ENCODE measurements around the gene PIGU.
"Not testable (repeated sequence)": the region's sequence is repeated elsewhere in the genome, so short reads cannot be mapped to it uniquely, and the experiment has no call there.

The PIGU gene

DNA sequence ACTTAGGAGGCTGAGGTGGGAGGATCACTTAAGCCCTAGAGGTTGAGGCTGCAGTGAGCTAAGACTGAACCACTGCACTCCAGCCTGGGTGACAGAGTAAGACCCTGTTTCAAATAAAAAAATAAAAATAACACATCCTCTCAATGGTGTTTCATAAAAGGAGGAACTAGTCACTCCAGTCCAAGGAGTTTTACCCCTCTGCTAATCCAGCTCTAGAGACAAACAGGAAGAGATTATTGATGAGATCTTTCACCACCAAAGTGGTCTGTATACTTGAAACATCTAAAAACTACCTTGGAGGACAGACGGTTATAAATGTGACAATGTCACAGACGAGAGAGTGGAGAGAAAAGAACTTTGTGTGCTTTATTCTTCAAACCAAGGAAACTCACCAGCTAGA lies 58.2 kb downstream of the PIGU start:
- no peak for DNase-seq (ENCODE audit: low read depth)

DNA sequence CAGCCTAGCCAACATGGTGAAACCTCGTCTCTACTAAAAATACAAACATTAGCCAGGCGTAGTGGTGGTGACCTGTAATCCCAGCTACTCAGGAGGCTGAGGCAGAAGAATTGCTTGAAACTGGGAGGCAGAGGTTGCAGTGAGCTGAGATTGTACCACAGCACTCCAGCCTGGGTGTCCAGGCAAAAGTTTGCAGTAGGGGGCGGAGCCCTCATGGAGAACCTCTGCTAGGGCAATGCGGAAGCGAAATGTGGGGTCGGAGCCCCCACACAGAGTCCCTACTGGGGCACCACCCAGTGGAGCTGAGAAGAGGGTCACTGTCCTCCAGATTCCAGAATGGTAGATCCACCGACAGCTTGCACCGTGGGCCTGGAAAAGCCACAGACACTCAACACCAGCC lies 60.0 kb downstream of the PIGU start:
- not testable (repeated sequence) for DNase-seq (ENCODE audit: low read depth)

DNA sequence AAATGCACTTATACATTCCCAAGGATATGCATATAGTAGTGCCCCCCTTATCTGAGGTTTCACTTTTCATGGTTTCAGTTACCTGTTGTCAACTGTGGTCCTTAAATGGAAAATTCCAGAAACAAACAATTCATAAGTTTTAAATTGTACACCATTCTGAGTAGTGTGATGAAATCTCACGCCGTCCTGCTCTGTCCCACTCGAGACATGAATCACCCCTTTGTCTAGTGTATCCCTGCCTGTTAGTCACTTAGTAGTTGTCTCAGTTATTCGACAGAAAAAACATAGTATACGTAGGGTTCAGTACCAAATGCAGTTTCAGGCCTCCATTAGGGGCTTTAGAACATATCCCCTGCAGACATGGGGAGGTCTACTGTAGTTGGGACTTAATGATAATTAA lies 61.4 kb downstream of the PIGU start:
- DNase-seq (ENCODE audit: low read depth), result no peak

DNA sequence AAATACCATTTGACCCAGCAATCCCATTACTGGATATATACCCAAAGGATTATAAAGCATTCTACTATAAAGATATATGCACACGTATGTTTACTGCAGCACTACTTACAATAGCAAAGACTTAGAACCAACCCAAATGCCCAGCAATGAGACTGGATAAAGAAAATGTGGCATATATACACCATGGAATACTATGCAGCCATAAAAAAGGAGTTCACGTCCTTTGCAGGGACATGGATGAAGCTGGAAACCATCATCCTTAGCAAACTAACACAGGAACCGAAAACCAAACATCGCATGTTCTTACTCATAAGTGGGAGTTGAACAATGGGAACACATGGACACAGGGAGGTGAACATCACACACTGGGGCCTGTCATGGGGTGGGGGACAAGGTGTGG lies 64.9 kb downstream of the PIGU start:
- not testable (repeated sequence) for DNase-seq (ENCODE audit: low read depth)

DNA sequence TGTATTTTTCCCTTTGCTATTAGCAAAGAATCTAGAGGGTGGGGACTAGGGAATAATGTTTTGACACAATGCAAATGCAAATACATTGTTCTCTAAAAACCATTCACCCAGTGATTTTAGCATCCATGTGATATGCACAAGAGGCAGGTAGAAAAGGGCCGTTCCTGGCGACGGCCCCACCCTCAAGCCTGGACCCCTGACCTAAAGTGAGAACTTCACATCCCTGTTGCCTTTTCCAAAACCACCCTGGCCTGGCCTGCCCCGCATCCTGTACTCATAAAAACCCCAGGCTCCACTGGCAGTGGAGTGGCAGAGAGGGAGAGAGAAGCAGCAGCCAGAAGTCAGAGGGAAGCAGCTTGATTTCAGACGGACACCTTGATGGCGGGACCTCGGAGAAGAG lies 69.8 kb downstream of the PIGU start:
- DNase-seq (ENCODE audit: low read depth), result no peak

DNA sequence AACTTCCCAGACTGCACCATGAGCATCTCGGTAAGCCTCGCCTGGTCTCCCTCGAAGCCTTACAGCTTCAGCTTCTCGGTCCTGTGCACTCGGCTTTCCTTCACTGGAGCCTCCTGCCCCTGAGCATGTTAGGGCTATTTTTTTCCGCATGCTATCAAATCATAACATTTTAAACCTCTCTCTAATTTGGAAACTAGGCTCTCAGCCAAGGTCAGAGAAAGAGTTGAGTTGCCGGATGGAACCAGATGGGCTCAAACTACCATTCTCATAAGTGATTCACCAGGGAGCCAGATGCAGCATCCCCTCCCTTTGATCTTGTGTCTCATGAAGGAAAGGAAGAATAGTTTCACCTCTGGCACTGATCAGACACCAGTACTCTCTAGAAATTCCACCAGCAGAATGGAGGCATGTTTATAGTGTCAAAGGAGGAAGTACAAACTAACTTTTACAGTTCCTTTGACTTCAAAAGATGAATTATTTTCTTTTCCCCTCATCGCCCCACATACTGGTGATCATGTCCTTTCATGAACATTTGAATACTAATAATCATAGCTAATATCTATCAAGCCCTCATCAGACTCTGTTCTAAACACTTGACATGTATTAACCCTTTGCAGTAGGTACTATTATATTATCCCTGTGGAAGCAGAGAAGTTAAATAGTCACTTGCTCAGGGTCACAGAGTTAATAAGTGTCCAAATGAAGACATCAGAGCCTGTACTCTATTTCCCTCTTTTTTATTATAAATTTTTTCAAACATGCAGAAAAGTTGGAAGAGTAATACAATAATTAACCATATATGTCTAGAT lies 71.7 kb downstream of the PIGU start:
- DNase-seq (ENCODE audit: low read depth), result no peak

DNA sequence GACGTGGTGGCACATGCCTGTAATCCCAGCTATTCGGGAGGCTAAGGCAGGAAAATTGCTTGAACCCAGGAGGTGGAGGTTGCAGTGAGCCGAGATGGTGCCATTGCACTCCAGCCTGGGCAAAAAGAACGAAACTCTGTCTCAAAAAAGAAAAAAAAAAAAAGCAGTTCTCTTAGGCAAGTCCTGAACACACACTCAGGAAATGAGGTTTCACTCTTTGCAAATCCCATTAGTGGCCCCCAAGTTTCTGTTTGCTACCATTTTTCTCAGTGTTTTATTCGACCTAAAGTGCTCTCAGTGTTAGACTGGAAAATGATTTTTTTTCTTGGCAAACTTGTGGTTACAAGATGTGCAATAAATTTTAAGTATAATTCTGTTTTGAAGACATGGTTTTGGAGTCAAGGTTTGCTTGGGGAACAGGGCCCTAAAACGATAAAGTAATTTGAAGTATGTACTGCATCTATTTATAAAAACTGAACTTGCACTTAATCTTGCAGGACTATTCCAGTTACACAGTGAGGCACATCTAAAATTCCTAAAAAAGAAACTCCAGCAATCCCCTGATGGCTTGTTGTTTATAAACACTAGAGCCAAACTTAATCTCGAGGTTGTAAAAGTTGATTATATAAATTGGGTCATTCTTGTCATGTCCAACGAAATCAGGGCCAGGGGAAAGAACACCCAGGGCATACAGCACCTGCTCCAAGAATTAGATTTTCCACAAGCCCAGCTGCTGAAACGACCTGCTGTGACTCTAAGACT lies 75.8 kb downstream of the PIGU start:
- no peak for DNase-seq (ENCODE audit: low read depth)

DNA sequence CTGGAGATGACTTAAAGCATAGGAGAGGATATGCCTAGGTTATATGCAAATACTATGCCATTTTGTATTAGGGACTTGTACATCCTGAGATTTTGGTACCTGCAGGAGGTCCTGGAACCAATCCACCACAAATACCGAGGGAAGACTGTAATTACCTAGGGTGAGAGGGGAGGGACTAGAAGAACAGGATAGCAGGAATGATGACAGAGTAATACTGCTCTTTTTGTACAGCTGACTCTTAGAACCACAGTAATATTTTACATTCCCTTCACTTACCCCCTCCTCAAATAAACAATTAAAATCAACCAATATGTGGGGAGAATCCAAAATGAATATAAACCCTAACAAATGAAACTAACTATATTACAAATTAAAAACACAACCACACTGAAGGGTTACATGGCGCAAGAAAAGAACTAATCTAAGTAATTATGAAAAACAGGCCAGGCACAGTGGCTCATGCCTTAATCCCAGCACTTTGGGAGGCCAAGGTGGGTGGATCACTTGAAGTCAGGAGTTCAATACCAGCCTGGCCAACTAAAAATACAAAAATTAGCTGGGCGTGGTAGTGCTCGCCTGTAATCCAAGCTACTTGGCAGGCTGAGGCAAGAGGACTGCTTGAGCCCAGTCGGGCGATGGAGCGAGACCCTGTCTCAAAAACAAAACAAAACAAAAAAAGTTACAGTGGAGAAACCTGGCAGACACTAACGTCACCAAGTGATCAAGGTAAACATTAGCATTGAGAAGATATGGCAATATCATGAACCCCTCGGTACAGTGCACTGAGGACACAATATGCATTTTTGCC lies 81.3 kb downstream of the PIGU start:
- no peak for DNase-seq (ENCODE audit: low read depth)

DNA sequence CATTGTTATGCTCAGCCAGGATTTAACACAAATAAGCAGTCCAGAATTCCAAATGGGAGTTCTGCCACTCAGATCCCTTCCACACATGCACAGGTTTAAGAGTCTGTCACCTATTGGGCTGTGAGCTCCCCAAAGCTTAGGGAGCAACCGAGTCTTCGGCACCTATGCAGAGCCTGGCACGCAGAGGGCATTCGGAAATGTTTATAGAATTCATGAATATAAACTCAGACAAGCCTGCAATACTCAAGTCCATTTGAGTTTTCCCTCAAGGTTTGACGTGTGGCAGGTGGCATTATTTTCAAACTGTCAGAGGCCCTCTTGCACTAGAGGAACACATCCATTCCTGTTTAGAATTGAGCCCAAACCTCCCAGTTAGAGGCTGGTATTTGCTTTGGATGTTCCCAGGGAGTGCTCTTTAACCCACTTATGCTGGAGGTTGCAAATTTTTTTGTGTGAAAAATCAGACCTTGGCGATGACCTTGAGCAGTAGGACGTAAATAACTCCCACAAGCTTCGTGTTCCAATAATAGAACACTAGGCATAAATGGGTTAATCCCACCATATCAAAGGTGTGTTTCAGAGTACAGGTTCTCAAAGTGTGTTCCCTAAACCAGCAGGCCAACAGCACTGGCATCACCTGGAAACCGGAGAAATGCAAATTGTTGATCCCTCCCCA lies 90.3 kb downstream of the PIGU start:
- DNase-seq (ENCODE audit: low read depth), result no peak

DNA sequence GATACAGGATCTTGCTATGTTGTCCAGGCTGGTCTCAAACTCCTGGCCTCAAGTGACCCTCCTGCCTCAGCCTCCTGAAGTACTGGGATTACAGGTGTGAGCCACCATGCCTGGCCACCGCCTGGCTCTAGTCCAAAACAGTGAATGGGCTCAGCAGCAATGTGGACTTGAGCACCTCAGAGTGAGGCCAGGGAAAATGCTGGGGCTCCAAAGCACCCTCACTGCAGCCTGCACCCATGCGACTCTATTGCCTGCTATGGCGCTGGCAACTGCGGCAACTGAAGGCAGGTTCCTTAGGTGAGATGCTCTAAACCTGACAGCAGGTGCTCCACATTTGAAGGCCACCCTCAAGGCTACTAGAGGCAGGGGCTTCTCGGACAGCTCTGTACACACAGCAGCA lies 91.9 kb downstream of the PIGU start:
- DNase-seq (ENCODE audit: low read depth), result no peak

DNA sequence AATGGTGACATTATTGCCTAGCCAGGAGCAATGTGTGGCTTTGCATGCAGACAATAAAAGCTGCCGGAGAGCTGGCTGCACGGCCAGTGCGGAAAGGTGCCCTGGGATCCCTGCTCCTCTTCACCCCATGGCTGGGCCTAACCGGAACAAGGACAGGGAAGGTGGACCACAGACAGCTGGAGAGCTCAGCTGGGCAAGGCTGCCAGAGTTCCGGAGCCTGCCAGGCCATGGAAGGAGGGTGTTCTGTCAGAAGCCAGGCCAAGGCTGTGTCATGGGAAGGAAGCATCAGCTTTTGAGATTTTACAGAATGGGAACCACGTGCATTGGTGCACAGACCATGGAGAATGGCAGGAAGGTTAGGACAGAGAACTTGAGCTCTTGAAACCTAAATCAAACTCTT lies 93.3 kb downstream of the PIGU start:
- DNase-seq (ENCODE audit: low read depth), result no peak

DNA sequence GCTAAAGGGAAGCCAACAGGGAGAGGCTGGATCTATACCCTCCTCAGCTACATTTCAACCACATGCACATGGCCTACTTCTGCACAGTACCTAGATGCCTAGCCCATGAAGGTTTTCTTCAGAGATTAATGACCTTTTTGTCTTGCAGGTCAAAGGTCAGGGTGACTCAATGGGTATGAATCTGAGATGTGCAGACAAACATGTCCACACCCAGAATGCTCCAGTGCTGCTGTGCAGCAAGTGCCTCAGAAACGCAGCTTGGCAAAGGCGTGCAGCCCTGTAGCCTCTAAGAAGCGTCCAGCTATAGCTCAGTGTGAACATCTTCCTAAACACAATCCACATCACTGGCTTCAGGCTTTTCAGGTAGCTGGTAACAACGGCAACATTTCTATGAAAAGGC lies 94.0 kb downstream of the PIGU start:
- no peak for DNase-seq (ENCODE audit: low read depth)

DNA sequence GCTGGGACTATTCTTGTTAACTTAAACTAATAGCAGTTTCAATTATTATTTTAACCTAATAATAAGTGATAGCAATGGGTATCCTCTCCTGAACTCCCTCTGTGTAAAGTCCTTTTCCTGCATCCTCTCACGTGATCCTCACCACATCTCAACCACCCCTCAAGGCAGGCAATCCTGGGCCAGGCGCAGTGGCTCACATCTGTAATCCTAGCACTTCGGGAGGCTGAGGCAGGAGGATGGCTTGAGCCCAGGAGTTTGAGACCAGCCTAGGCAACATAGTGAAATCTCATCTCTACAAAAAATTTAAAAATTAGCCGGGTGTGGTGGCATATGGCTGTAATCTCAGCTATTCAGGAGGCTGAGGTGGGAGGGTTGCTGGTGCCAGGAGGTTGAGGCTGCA lies 94.7 kb downstream of the PIGU start:
- no peak for DNase-seq (ENCODE audit: low read depth)

DNA sequence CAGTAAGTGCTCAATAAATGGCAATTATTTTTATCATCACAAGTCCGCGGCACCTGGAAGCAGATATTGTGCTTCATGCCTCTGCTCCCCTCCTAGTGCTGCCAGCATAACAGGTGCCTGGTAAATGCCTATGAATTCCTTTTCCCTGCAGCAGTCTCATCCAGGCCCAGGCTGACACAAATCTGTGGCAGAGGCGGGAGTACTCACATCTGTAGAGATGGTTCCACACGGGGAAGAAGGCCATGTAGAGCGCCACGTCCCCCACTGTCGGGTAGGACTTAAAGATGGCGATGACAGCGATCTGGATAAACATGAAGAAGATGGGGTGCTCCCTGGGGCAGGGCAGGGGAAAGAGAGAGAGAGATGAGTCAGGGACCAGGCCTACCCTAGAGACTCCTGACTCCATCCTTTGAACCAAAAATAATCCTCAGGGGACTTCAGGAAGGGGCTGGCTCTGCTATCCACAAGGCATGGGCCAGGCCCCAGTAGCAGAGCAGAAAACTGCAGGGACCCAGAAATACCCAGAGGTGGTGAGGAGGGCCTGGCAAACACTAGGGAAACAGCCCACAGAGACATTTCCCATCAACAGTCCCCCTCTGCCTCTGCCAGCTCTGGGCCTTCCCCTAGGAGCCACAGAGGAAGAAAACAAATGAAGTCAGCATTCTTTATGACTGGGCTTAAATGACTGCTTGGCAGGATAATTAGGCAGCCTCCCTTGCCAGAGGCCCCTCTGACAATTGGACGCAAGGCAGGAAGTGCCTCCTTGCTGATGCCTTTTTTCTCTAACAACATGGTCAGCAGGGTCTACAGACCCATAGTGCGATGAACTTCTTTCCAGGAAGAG lies 95.3 kb downstream of the PIGU start:
- DNase-seq (ENCODE audit: low read depth), result no peak

DNA sequence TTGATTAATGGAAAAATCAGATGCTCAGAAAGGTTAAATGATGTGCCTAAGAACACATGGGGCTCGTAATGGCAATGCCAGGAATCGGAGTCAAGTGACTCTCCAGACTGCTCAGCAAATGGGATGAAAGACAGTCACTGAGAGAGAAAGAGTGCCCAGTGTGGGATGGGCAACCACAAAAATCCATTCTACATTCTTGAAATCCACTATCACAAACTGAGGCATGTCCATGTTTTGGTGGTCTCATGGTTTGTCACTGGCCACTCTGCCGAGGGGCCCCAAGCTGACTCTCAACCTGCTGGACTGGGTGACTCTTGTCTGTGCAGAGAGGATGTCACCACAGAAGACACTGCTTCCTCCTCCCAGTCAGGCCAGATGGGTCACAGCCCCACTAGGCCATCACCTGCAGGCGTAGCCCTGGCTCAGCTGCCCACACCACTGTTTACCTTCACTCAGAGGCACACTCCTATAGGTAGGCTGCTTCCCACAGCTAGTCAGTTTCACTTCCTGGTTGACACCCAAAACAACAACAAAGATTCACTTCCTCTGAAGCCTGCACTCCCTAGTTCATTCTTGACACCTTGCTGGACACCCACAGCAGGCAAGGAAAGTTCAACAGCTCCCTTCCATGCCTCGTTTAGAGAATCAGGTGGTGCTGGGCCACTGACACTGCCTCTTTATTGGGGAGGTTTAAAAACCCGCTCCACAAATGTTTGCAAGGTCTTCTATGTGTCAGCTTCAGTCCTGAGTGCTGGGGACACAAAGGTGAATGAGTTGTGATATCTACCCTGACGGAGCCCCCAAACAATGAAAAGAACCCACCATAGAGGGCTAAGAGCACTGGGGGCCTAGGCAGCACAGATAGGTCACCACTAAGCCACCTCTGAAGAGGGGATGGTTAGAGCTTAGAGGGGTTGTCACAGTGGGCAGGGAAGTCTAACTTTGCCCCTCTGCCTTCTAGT lies 96.6 kb downstream of the PIGU start:
- no peak for DNase-seq (ENCODE audit: low read depth)

DNA sequence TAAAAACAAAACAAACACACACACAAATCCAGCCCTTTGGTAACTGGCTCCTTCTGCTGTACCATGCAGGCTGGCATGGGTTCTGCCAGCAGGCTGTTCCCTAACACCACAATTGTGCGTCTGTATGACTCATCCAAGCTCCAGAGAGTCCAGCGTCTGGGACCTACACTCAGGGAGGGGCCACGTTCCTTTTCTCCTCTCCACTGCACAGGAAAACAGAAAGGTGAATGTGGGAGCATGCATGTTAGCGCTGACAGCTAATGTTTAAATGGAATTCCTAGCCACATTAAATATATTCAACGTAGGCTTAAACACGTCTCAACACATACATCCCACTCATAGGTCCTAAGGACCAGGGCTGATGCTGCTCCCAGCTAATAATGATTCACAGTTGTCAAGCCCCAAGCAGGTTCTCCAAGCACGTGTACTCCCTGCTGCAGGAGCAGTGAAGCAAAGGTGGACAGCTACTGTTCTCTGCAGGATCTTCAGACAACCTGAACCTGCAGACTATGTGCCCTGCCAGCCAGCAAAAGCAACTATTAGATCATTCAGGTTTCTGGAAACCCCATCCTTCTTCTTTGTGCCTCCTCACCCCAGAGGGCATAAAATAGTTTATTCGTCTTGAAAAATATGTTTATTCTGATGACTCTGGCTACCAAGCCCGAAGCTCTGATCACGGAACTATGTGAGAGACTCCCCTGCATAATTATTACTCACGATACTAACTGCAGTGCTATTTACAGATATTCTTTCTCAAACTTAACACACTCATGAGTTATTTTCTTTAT lies 97.5 kb downstream of the PIGU start:
- no peak for DNase-seq (ENCODE audit: low read depth)

DNA sequence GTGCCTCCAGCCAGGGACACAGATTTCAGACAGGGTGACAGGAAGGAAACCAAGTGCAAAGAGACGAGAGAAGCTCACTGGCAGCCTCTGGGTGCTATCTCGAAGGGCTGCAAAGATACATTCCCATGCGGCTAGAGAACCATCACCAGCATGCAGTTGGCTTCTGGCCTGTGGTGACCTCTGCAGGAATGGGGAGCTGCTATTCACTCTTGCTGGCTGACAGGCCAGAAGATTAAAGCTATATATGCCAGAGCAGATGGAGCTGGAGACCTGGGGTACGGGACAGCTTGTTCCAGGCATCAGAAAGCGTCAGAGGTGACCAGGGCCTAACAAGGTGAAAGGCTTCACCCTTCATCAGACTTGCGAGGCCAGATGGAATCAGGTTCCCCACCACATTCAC lies 98.4 kb downstream of the PIGU start:
- no peak for DNase-seq (ENCODE audit: low read depth)

DNA sequence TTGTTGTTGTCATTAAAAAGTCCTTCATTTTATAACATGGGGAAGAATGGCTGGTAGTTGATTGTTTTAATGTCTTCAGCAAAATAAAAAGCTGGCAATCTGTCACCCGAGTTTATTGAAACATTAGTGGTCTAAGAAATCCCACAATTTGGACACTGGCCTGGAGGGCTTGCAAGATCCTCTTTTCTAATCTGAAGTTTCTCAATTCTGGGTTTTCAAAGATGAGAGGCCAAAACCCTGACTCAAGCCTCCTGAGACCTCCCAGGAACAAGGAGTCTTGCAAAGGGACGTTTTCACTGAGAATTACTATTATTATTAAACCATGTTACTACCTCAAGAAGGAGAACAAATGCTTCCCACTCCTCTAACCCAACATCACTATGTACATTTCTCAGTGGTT lies 98.9 kb downstream of the PIGU start:
- DNase-seq (ENCODE audit: low read depth), result no peak

DNA sequence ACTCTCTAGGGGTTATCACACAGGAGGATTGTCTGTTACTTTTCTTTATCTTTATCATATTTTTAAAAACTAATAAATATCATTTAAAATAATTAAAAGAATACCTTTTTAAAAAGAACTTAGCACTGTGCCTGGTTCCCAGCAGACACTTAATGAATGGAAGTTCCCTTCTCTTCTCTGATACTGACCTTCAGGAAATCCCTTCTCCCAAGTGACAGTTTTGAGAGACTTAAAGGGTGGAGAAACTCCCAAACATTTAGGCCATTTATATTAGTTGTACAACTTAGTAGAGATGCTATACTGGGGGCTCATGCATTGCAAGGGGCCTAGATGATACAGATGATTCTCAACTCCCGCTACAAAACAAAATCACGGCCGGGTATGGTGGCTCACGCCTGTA lies 99.8 kb downstream of the PIGU start:
- no peak for DNase-seq (ENCODE audit: low read depth)

Data from activated T-cell treated with anti-CD3 and anti-CD28 coated beads for 24 hours (primary cell).